Pancreas (tissue), 10 donors: ENCODE measurements around the gene MAP7. TPM values are rescaled to one million over a fixed set of nuclear protein-coding genes. Genes with fewer than 3 reads are reported as not detected.
"Not testable (repeated sequence)": the region's sequence is repeated elsewhere in the genome, so short reads cannot be mapped to it uniquely, and the experiment has no call there.

Experiments
- ATAC-seq, 4 donors: fragments of 200-7000 bp; cut with Tn5 transposase; one replicate each; pipeline versions ENCODE4 v1.8.0 to v1.9.1; 2020; ENCODE audit warnings: mild to moderate bottlenecking in 4 of 4, moderate library complexity in 4 of 4
- DNase-seq, 6 donors: peaks; one replicate each; pipeline ENCODE4 v3.0.0-alpha.2; 2020
- FAIRE-seq: peaks from 2 replicates; lab custom pipeline; 2012; peaks lifted over from hg19 to GRCh38; lab: Jason Lieb, UNC
- H3K27ac ChIP-seq, 4 donors: fragments of 200-600 bp; sonication (generic); 1 replicate in 3 of 4; 2 replicates in 1 of 4; pipeline versions ENCODE4 v1.5.0 to v1.8.0; 2020
- H3K27me3 ChIP-seq, 4 donors: fragments of 200-600 bp; one replicate each; pipeline ENCODE4 v1.8.0; 2021
- H3K36me3 ChIP-seq, 3 donors: fragments of 200-600 bp; sonication (generic) in 1 of 3; one replicate each; pipeline versions ENCODE4 v1.5.0 to v1.8.0; 2020 to 2021
- H3K4me1 ChIP-seq, 3 donors: fragments of 200-600 bp; one replicate each; pipeline ENCODE4 v1.8.0; 2021
- H3K4me3 ChIP-seq, 4 donors: fragments of 200-600 bp; sonication (generic) in 2 of 4; one replicate each; pipeline versions ENCODE4 v1.5.0 to v1.8.0; 2020 to 2021
- H3K9me3 ChIP-seq, 4 donors: fragments of 200-600 bp; one replicate each; pipeline ENCODE4 v1.8.0; 2021
- WGBS, 2 donors: extraction: QIAGEN DNeasy Blood & Tissue Kit; methylation state at CpG; one replicate each; pipeline ENCODE4 v1.1.7; 2013; 5-methylcytosine and 5-hydroxymethylcytosine counted together
- intact Hi-C, 3 donors: fragments of 100-400 bp; cut with DNase I; formaldehyde crosslinking; loops; one replicate each; pipeline versions ENCODE4 v1.11.1 to v1.14.2; 2022
- polyA plus RNA-seq, 2 donors: library from polyadenylated mRNA; stranded (reverse); fragments of 200-250 nt; gene quantifications; one replicate each; pipeline ENCODE4 v1.2.3, GENCODE V29; 2013
- total RNA-seq, 6 donors: library from RNA; stranded (reverse); fragmentation: NEBNext Ultra II Directional in 4 of 6; extraction: Animal tissue kit (Norgen Biotek cat#: 25700) in 4 of 6; gene quantifications; one replicate each; pipeline versions ENCODE4 v1.2.1 to v1.2.4, GENCODE V29; 2021 to 2023
- TF ChIP-seq, protein P1 (sequence below), 4 donors: fragments of 200-600 bp; sonication (generic) in 3 of 4; IDR thresholded peaks; one replicate each; pipeline versions ENCODE4 v1.5.0 to v1.8.0; 2021; ENCODE audit warnings: antibody characterized with exemption in 4 of 4
- donor health status: healthy with polysubstance abuse.
- donor health status: DM: no; HTN: no; CAD: no; lungs with moderate emphysema.
- donor health status: DM: no; HTN: no; CAD: no.
- donor health status: control.
- donor health status: control.
- donor health status: Bipolar disorder and iron deficiency.
- donor health status: DM: yes; HTN: yes; CAD: no.
- donor health status: DM: no; HTN: no; CAD: no.
- donor health status: DM: no; HTN: no; CAD: no.
- donor health status: DM: yes; HTN: yes; CAD: no.

Gene MAP7
- total and polyA plus RNA-seq, 8 donors, result 10.7 to 37.9 (median 24.9) TPM

- no peak for DNase-seq
- no peak for FAIRE-seq
- H3K27ac ChIP-seq, result no peak overlapping the region
- no peaks in the 10 kb centered on the region for H3K36me3 ChIP-seq
- ATAC-seq, result no peak
- intact Hi-C loops, result no loop called here
- no peaks in the 10 kb centered on the region for H3K27me3 ChIP-seq
- TF ChIP-seq, protein P1, sequence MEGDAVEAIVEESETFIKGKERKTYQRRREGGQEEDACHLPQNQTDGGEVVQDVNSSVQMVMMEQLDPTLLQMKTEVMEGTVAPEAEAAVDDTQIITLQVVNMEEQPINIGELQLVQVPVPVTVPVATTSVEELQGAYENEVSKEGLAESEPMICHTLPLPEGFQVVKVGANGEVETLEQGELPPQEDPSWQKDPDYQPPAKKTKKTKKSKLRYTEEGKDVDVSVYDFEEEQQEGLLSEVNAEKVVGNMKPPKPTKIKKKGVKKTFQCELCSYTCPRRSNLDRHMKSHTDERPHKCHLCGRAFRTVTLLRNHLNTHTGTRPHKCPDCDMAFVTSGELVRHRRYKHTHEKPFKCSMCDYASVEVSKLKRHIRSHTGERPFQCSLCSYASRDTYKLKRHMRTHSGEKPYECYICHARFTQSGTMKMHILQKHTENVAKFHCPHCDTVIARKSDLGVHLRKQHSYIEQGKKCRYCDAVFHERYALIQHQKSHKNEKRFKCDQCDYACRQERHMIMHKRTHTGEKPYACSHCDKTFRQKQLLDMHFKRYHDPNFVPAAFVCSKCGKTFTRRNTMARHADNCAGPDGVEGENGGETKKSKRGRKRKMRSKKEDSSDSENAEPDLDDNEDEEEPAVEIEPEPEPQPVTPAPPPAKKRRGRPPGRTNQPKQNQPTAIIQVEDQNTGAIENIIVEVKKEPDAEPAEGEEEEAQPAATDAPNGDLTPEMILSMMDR (IDR thresholded peaks at IDR 0.05), result no peak
- H3K4me3 ChIP-seq, result no peak overlapping the region
- H3K9me3 ChIP-seq, result no peaks in the 10 kb centered on the region
- H3K4me1 ChIP-seq, result peaks cover 0 to 5% (median 0%) of the 10 kb centered on the region in 3 donors
- WGBS, 2 donors, result 36 to 43% methylated on average over 3 of the region's 3 CpGs
These were observed 66.3 kb downstream of the MAP7 start for GRCh38 chr6:136483906-136484305.

DNA sequence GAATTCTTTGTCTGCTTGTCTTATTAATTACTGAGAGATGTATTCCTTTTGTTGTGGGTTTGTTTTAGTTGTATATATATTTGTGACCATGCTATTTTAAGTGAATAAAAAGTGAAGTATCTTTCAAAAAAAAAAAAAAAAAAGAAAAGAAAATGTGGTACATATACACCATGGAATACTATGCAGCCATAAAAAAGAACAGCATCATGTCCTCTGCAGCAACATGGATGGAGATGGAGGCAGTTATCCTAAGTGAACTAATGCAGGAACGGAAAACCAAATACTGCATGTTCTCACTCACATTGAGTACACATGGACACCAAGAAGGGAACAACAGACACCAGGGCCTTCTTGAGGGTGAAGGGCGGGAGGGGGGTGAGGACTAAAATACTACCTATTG, 67.2 kb downstream of the MAP7 start:
- ATAC-seq, FAIRE-seq: not testable (repeated sequence)

GRCh38 chr6:136477548-136477947, 72.7 kb downstream of the MAP7 start:
- DNase-seq (no peak), ATAC-seq (no peak), FAIRE-seq (no peak)
- intact Hi-C loops, result no loop called here
- Histone ChIP-seq H3K36me3 (no peaks in the 10 kb centered on the region), H3K4me3 (no peak overlapping the region), H3K27me3 (no peaks in the 10 kb centered on the region), H3K9me3 (no peaks in the 10 kb centered on the region), H3K27ac (no peak overlapping the region), H3K4me1 (no peaks in the 10 kb centered on the region)
- TF ChIP-seq, protein P1 (IDR thresholded peaks at IDR 0.05), result no peak

More for the DNA sequence above, 67.2 kb downstream of the MAP7 start:
- H3K27me3 ChIP-seq, H3K36me3 ChIP-seq, H3K27ac ChIP-seq, DNase-seq, H3K9me3 ChIP-seq, H3K4me3 ChIP-seq, intact Hi-C loops, H3K4me1 ChIP-seq: not testable (repeated sequence)
- 95 to 100% methylated on average over 2 of the region's 2 CpGs for WGBS, 2 donors

DNA sequence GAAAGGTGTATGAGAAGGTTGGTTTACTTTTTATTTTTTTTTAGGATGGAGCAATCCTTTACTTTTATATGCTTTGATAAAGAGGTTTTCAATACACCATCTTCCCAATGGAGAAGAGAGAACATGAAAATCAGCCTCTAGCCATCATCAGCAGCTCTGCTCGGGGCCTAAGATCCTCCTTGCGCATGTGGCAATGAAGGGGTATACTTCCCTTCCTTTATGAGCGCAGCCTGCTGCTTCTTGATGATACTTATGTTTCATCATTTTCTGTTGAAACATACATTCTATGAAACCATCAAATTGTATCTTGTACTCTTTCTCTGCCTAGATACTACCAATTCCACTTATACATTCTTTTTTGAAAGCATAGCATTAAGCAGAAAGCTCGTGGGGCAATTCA, 74.5 kb downstream of the MAP7 start:
- TF ChIP-seq, protein P1 (IDR thresholded peaks at IDR 0.05), result no peak
- no peaks in the 10 kb centered on the region for H3K36me3 ChIP-seq
- H3K9me3 ChIP-seq, result no peaks in the 10 kb centered on the region
- FAIRE-seq (no peak), DNase-seq (no peak), ATAC-seq (no peak)
- H3K27ac ChIP-seq, result no peak overlapping the region
- no peaks in the 10 kb centered on the region for H3K27me3 ChIP-seq
- peaks cover 0 to 18% (median 7%) of the 10 kb centered on the region in 3 donors for H3K4me1 ChIP-seq
- WGBS, 2 donors, result 95 to 96% methylated on average over 4 of the region's 4 CpGs
- intact Hi-C loops, result no loop called here
- no peak overlapping the region for H3K4me3 ChIP-seq

GRCh38 chr6:136474241-136474640, 76.0 kb downstream of the MAP7 start:
- ATAC-seq (no peak), FAIRE-seq (no peak), DNase-seq (no peak)
- no peak overlapping the region for H3K27ac ChIP-seq
- intact Hi-C loops, result no loop called here
- H3K4me1 ChIP-seq, result peaks cover 0 to 18% (median 7%) of the 10 kb centered on the region in 3 donors
- H3K27me3 ChIP-seq, result no peaks in the 10 kb centered on the region
- TF ChIP-seq, protein P1 (IDR thresholded peaks at IDR 0.05), result no peak
- H3K36me3 ChIP-seq, result no peaks in the 10 kb centered on the region
- H3K4me3 ChIP-seq, result no peak overlapping the region
- no peaks in the 10 kb centered on the region for H3K9me3 ChIP-seq
- 84 to 85% methylated on average over 6 of the region's 6 CpGs for WGBS, 2 donors
